GM12878 (cell line): ENCODE data around the gene SLC38A9. TPM values are rescaled to one million over a fixed set of nuclear protein-coding genes. Genes with fewer than 3 reads are reported as not detected.

ENCODE experiments used
- ATAC-seq: fragments of 200-7000 bp; cut with Tn5 transposase; 3 replicates; pipeline ENCODE4 v1.9.1; 2020; ENCODE audit warnings: mild to moderate bottlenecking, moderate library complexity
- BruUV-seq: library from RNA; stranded (reverse); fragments of 400-500 nt; replicated peaks from 2 replicates; lab custom pipeline; 2021; lab: Mats Ljungman, UMichigan
- CTCF ChIA-PET: fragments of 300-600 bp; sonication (Branson Sonifier 250); formaldehyde crosslinking; extraction: SDS; loops from one replicate; lab custom pipeline; 2021; ENCODE audit warnings: inconsistent platforms; lab: Yijun Ruan, JAX
- POLR2A ChIA-PET: fragments of 350-600 bp; formaldehyde crosslinking; extraction: SDS; loops from one replicate; lab custom pipeline; 2021; ENCODE audit warnings: inconsistent platforms; lab: Charles Lee
- RAD21 ChIA-PET: fragments of 300-600 bp; sonication (Branson Sonifier 250); formaldehyde crosslinking; loops from one replicate; lab custom pipeline; 2023; ENCODE audit warnings: antibody characterized with exemption; ENCODE audit not compliant: unreplicated experiment; lab: Charles Lee
- SMC1A ChIA-PET: fragments of 300-600 bp; sonication (Branson Sonifier 250); formaldehyde crosslinking; loops from one replicate; lab custom pipeline; 2023; ENCODE audit not compliant: unreplicated experiment, uncharacterized antibody; lab: Charles Lee
- DNase-seq: peaks from one replicate; pipeline ENCODE4 v3.0.0-alpha.2; 2011; ENCODE audit warnings: low read depth, low spot score
- FAIRE-seq: peaks from 3 replicates; lab custom pipeline; 2011; peaks lifted over from hg19 to GRCh38; lab: Jason Lieb, UNC
- H2AFZ ChIP-seq: 2 replicates; pipeline ENCODE4 v1.6.0; 2011; ENCODE audit warnings: low read depth, low read length, control low read depth; ENCODE audit not compliant: control insufficient read depth
- H3K27ac ChIP-seq: 2 replicates; pipeline ENCODE4 v1.5.1; 2011; ENCODE audit warnings: control low read depth; ENCODE audit not compliant: control insufficient read depth, insufficient read depth
- H3K27me3 ChIP-seq, 2 experiments: replicated peaks in 1 of 2; 2 replicates each; pipeline versions ENCODE4 v1.6.0 to v1.6.1; 2011; ENCODE audit warnings: low read length in 1 of 2; ENCODE audit not compliant: control insufficient read depth in 2 of 2, insufficient read depth in 2 of 2
- H3K36me3 ChIP-seq, 2 experiments: 2 replicates each; pipeline ENCODE4 v1.5.1; 2011; ENCODE audit warnings: low read length in 1 of 2; ENCODE audit not compliant: control insufficient read depth in 2 of 2, insufficient read depth in 2 of 2
- H3K4me1 ChIP-seq: 2 replicates; pipeline ENCODE4 v1.6.1; 2011; ENCODE audit warnings: mild to moderate bottlenecking, low read length, moderate library complexity, mixed read lengths; ENCODE audit not compliant: control insufficient read depth, insufficient read depth
- H3K4me2 ChIP-seq: 2 replicates; pipeline ENCODE4 v1.6.0; 2011; ENCODE audit warnings: control low read depth; ENCODE audit not compliant: control insufficient read depth, insufficient read depth
- H3K4me3 ChIP-seq: fragments of 200-600 bp; sonication (generic); 2 replicates; pipeline ENCODE4 v1.5.1; 2016
- H3K79me2 ChIP-seq: 2 replicates; pipeline ENCODE4 v1.6.0; 2011; ENCODE audit warnings: low read length; ENCODE audit not compliant: control insufficient read depth, insufficient read depth
- H3K9ac ChIP-seq: 2 replicates; pipeline ENCODE4 v1.8.0; 2011; ENCODE audit warnings: low read length, control low read depth, mixed read lengths; ENCODE audit not compliant: control insufficient read depth, insufficient read depth
- H3K9me3 ChIP-seq: replicated peaks from 3 replicates; pipeline ENCODE4 v1.5.1; 2011; ENCODE audit warnings: mild to moderate bottlenecking, low read length; ENCODE audit not compliant: control insufficient read depth, insufficient read depth
- H4K20me1 ChIP-seq: 2 replicates; pipeline ENCODE4 v1.6.0; 2011; ENCODE audit not compliant: control insufficient read depth, insufficient read depth
- CHD2 ChIP-seq: IDR thresholded peaks from 2 replicates; pipeline ENCODE4 v1.6.1; 2011; ENCODE audit warnings: low read depth, low read length, improper control_type of control experiment, borderline replicate concordance
- EZH2 ChIP-seq: IDR thresholded peaks from 2 replicates; pipeline ENCODE4 v1.6.1; 2012; ENCODE audit warnings: low read depth, mild to moderate bottlenecking, control low read depth, inconsistent platforms, low read length, borderline replicate concordance; ENCODE audit not compliant: control insufficient read depth
- HSF1 ChIP-seq: fragments of 150-350 bp; IDR thresholded peaks from 2 replicates; pipeline ENCODE4 v1.6.1; 2014; ENCODE audit warnings: mild to moderate bottlenecking, low read depth, low read length
- JUNB ChIP-seq: IDR thresholded peaks from 2 replicates; pipeline ENCODE4 v1.6.1; 2016; ENCODE audit warnings: antibody characterized with exemption, mild to moderate bottlenecking
- LARP7 ChIP-seq: fragments of 450-650 bp; IDR thresholded peaks from 2 replicates; pipeline ENCODE4 v1.6.1; 2017; ENCODE audit warnings: mild to moderate bottlenecking
- ZBTB33 ChIP-seq: fragments of 450-650 bp; IDR thresholded peaks from 2 replicates; pipeline ENCODE4 v1.6.1; 2017; ENCODE audit warnings: mild to moderate bottlenecking
- ZNF592 ChIP-seq: fragments of 450-650 bp; IDR thresholded peaks from 2 replicates; pipeline ENCODE4 v1.6.1; 2017; ENCODE audit warnings: mild to moderate bottlenecking, moderate library complexity
- ZNF687 ChIP-seq: fragments of 450-650 bp; IDR thresholded peaks from 2 replicates; pipeline ENCODE4 v1.6.1; 2017; ENCODE audit warnings: mild to moderate bottlenecking, moderate library complexity
- WGBS: methylation state at CpG from one replicate; pipeline ENCODE4 v1.1.6; 2016; ENCODE audit warnings: low lambda C conversion rate; ENCODE audit not compliant: insufficient replicate concordance, insufficient coverage; ENCODE audit errors: missing lambda C conversion rate; 5-methylcytosine and 5-hydroxymethylcytosine counted together
- in situ Hi-C: fragments of 300-500 bp; cut with MboI; formaldehyde crosslinking; loops from 9 replicates; pipeline ENCODE4 v1.14.3; 2018; ENCODE audit warnings: mixed read lengths
- intact Hi-C: fragments of 100-400 bp; cut with micrococcal nuclease; formaldehyde crosslinking; loops from one replicate; pipeline ENCODE4 v1.14.2; 2022; ENCODE audit not compliant: unreplicated experiment
- polyA plus RNA-seq, 11 experiments: library from polyadenylated mRNA; depleted of rRNA in 4 of 11; unstranded in 6 of 11; stranded (reverse) in 5 of 11; fragments of >200 nt; fragmentation: Nextera tagmentation in 4 of 11; fragmentation: Illumina TruSeq in 1 of 11; extraction: Ambion mirVana in 4 of 11; extraction: Trizol in 1 of 11; gene quantifications; 1 replicate in 1 of 11; 2 replicates in 10 of 11; pipeline versions ENCODE4 v1.2.1 to v1.2.3, GENCODE V29; 2011 to 2016; ENCODE audit warnings: inconsistent platforms in 2 of 11, missing spikeins in 2 of 11, low read depth in 1 of 11
- total RNA-seq, 4 experiments: library from RNA; depleted of rRNA in 3 of 4; stranded (reverse); fragments of >200 nt in 3 of 4; fragmentation: Illumina TruSeq in 1 of 4; extraction: Trizol in 1 of 4; gene quantifications; 2 replicates each; pipeline versions ENCODE4 v1.2.1 to v1.2.3, GENCODE V29; 2013 to 2021
- TF ChIP-seq, protein P1 (sequence below): fragments of 450-650 bp; IDR thresholded peaks from 2 replicates; pipeline ENCODE4 v1.6.1; 2017; ENCODE audit warnings: mild to moderate bottlenecking, low read depth, inconsistent platforms; ENCODE audit not compliant: poor library complexity, severe bottlenecking

Gene SLC38A9
- total and polyA plus RNA-seq, 10 of the 15 experiments (the other 5 are each of a cell fraction or from before 2014, with no cell fraction given) = 8.5 to 35.1 (median 23.0) TPM

DNA sequence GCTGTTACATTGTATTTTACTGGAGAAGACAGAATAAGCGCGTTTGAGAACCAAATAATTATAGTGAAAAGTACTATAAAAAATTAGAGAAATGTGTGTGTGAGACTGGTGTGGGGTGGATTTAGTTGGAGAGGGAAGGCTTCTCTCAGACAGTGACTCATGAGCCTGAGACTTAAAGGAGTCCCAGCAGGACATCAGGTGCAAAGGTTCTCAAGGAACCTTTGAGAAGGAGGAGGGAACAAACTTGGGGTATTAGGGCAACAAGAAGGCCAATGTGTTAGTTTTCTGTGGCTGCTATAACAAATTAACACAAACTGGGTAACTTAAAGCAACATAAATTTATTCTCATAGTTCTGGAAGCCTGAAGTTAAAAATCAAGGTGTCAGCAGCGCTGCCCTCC lies 30.7 kb upstream of the SLC38A9 start:
- Histone ChIP-seq H3K9ac (no peak overlapping the region), H2AFZ (no peak overlapping the region), H4K20me1 (no peaks in the 10 kb centered on the region), H3K27me3 (no peaks in the 10 kb centered on the region), H3K79me2 (no peaks in the 10 kb centered on the region), H3K9me3 (no peaks in the 10 kb centered on the region), H3K4me1 (no peaks in the 10 kb centered on the region), H3K36me3 (no peaks in the 10 kb centered on the region), H3K4me3 (no peak overlapping the region), H3K4me2 (no peak overlapping the region), H3K27ac (no peak overlapping the region)
- intact Hi-C loops (no loop called here), in situ Hi-C loops (no loop called here)
- BruUV-seq = no TSS peak
- ATAC-seq = no peak
- CTCF ChIA-PET = interaction anchor here (1.3 kb wide), 1 partner anchor 10 kb away, joined by 3 read pairs; no protein-coding TSS in a partner anchor
- SMC1A ChIA-PET = no interaction called here
- no peak for FAIRE-seq
- RAD21 ChIA-PET = no interaction called here
- DNase-seq = no peak
- POLR2A ChIA-PET = no interaction called here
- WGBS = 86% methylated on average over 3 of the region's 3 CpGs
- no peak for TF ChIP-seq EZH2
- TF ChIP-seq ZNF592 = no peak
- TF ChIP-seq, protein P1, sequence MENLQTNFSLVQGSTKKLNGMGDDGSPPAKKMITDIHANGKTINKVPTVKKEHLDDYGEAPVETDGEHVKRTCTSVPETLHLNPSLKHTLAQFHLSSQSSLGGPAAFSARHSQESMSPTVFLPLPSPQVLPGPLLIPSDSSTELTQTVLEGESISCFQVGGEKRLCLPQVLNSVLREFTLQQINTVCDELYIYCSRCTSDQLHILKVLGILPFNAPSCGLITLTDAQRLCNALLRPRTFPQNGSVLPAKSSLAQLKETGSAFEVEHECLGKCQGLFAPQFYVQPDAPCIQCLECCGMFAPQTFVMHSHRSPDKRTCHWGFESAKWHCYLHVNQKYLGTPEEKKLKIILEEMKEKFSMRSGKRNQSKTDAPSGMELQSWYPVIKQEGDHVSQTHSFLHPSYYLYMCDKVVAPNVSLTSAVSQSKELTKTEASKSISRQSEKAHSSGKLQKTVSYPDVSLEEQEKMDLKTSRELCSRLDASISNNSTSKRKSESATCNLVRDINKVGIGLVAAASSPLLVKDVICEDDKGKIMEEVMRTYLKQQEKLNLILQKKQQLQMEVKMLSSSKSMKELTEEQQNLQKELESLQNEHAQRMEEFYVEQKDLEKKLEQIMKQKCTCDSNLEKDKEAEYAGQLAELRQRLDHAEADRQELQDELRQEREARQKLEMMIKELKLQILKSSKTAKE = no peak
- no peak for TF ChIP-seq CHD2
- TF ChIP-seq ZNF687 = no peak
- no peak for TF ChIP-seq ZBTB33
- no peak for TF ChIP-seq JUNB
- no peak for TF ChIP-seq LARP7
- no peak for TF ChIP-seq HSF1
